HCT116 (cell line): ENCODE results near the gene YWHAQ. TPM values are rescaled to one million over a fixed set of nuclear protein-coding genes. Genes with fewer than 3 reads are reported as not detected.

Experiments used
- ATAC-seq: fragments of 200-7000 bp; cut with Tn5 transposase; 2 replicates; pipeline ENCODE4 v1.9.1; 2020; ENCODE audit warnings: mild to moderate bottlenecking, moderate library complexity
- BruUV-seq: library from RNA; stranded (reverse); fragments of 400-500 nt; replicated peaks from 2 replicates; lab custom pipeline; 2021; lab: Mats Ljungman, UMichigan
- CTCF ChIA-PET: fragments of 300-600 bp; sonication (Branson Sonifier 250); formaldehyde crosslinking; loops from one replicate; lab custom pipeline; 2021; ENCODE audit warnings: antibody characterized with exemption; lab: Charles Lee
- POLR2A ChIA-PET: fragments of 300-600, 350-600 bp; sonication (Branson Sonifier 250); formaldehyde crosslinking; loops from one replicate; lab custom pipeline; 2021; ENCODE audit warnings: antibody characterized with exemption; lab: Charles Lee
- RAD21 ChIA-PET, 2 experiments: fragments of 300-600 bp; sonication (Branson Sonifier 250); formaldehyde crosslinking; loops; one replicate each; lab custom pipeline; 2023; ENCODE audit warnings: low total read pairs in 2 of 2; ENCODE audit not compliant: uncharacterized antibody in 2 of 2, unreplicated experiment in 2 of 2, low non-redundant PET in 1 of 2; lab: Charles Lee
- DNase-seq: peaks from one replicate; pipeline ENCODE4 v3.0.0-alpha.2; 2010; ENCODE audit warnings: low read depth, low spot score
- H2AFZ ChIP-seq: fragments of 200-600 bp; shearing (Covaris generic), sonication (generic); 2 replicates; pipeline ENCODE4 v1.6.1; 2017; ENCODE audit warnings: low read depth, mixed run types, mixed read lengths, antibody characterized with exemption, low read length; ENCODE audit not compliant: poor library complexity, severe bottlenecking
- H3K27ac ChIP-seq: 2 replicates; pipeline ENCODE4 v1.5.1; 2012; ENCODE audit warnings: low read depth, low read length
- H3K27me3 ChIP-seq: fragments of 200-600 bp; sonication (generic); 2 replicates; pipeline ENCODE4 v1.6.1; 2016; ENCODE audit warnings: mixed run types, low read length, mixed read lengths; ENCODE audit not compliant: insufficient read depth
- H3K36me3 ChIP-seq, 2 experiments: fragments of 200-500 bp in 1 of 2; fragments of 200-600 bp in 1 of 2; sonication (Bioruptor generic) in 1 of 2; sonication (generic) in 1 of 2; 2 replicates each; pipeline versions ENCODE4 v1.5.1 to v1.6.1; 2014 to 2016; ENCODE audit warnings: low read length in 2 of 2, inconsistent platforms in 1 of 2, mixed read lengths in 1 of 2, mixed run types in 1 of 2; ENCODE audit not compliant: insufficient read depth in 2 of 2, control insufficient read depth in 1 of 2
- H3K4me1 ChIP-seq, 2 experiments: fragments of 200-600 bp in 1 of 2; sonication (generic) in 1 of 2; 2 replicates each; pipeline versions ENCODE4 v1.5.1 to v1.6.1; 2012 to 2017; ENCODE audit warnings: low read length in 2 of 2, inconsistent platforms in 1 of 2, mild to moderate bottlenecking in 1 of 2, mixed read lengths in 1 of 2, mixed run types in 1 of 2, moderate library complexity in 1 of 2; ENCODE audit not compliant: insufficient read depth in 2 of 2, control insufficient read depth in 1 of 2
- H3K4me2 ChIP-seq: fragments of 200-600 bp; sonication (generic); 2 replicates; pipeline ENCODE4 v1.6.1; 2017; ENCODE audit warnings: mixed run types, low read length, mixed read lengths
- H3K4me3 ChIP-seq, 2 experiments: fragments of 200-600 bp in 1 of 2; sonication (generic) in 1 of 2; replicated peaks in 1 of 2; 2 replicates each; pipeline ENCODE4 v1.5.1; 2011 to 2016; ENCODE audit warnings: low read length in 2 of 2, control low read depth in 1 of 2, low read depth in 1 of 2, mild to moderate bottlenecking in 1 of 2, mixed read lengths in 1 of 2, mixed run types in 1 of 2
- H3K79me2 ChIP-seq: fragments of 200-600 bp; sonication (generic); 2 replicates; pipeline ENCODE4 v1.6.1; 2017; ENCODE audit warnings: mild to moderate bottlenecking, mixed run types, low read length, moderate library complexity, mixed read lengths; ENCODE audit not compliant: insufficient read depth
- H3K9ac ChIP-seq: fragments of 200-600 bp; sonication (generic); 2 replicates; pipeline ENCODE4 v1.6.1; 2016; ENCODE audit warnings: low read length, mixed read lengths
- H3K9me2 ChIP-seq: fragments of 200-600 bp; sonication (generic), shearing (Covaris generic); 2 replicates; pipeline ENCODE4 v1.6.1; 2017; ENCODE audit warnings: mixed run types, mild to moderate bottlenecking, moderate library complexity; ENCODE audit not compliant: insufficient read depth
- H3K9me3 ChIP-seq, 2 experiments: fragments of 200-500 bp in 1 of 2; fragments of 200-600 bp in 1 of 2; sonication (Bioruptor generic) in 1 of 2; sonication (generic) in 1 of 2; 2 replicates each; pipeline ENCODE4 v1.6.1; 2014 to 2017; ENCODE audit warnings: low read length in 2 of 2, mixed read lengths in 2 of 2, inconsistent platforms in 1 of 2, low read depth in 1 of 2, mild to moderate bottlenecking in 1 of 2, mixed run types in 1 of 2, moderate library complexity in 1 of 2; ENCODE audit not compliant: control insufficient read depth in 1 of 2, insufficient read depth in 1 of 2
- H4K20me1 ChIP-seq: fragments of 200-600 bp; sonication (generic), shearing (Covaris generic); 2 replicates; pipeline ENCODE4 v1.6.1; 2017; ENCODE audit warnings: mixed run types, mild to moderate bottlenecking, moderate library complexity; ENCODE audit not compliant: insufficient read depth
- ATF3 ChIP-seq: IDR thresholded peaks from 2 replicates; pipeline ENCODE4 v1.6.1; 2012
- CBX3 ChIP-seq: IDR thresholded peaks from 2 replicates; pipeline ENCODE4 v1.6.1; 2012; ENCODE audit warnings: low read depth
- CEBPB ChIP-seq: IDR thresholded peaks from 2 replicates; pipeline ENCODE4 v1.6.1; 2012; ENCODE audit warnings: low read depth
- EGR1 ChIP-seq: IDR thresholded peaks from 2 replicates; pipeline ENCODE4 v1.6.1; 2012; ENCODE audit warnings: low read depth
- ELF1 ChIP-seq: IDR thresholded peaks from 2 replicates; pipeline ENCODE4 v1.6.1; 2012; ENCODE audit warnings: low read depth, borderline replicate concordance
- EZH2 ChIP-seq: fragments of 200-600 bp; sonication (generic); IDR thresholded peaks from 2 replicates; pipeline ENCODE4 v1.6.1; 2017; ENCODE audit warnings: antibody characterized with exemption, mixed run types
- EZH2phosphoT487 ChIP-seq: fragments of 200-600 bp; IDR thresholded peaks from 2 replicates; pipeline ENCODE4 v1.6.1; 2018; ENCODE audit warnings: antibody characterized with exemption, borderline replicate concordance
- FOSL1 ChIP-seq: IDR thresholded peaks from 2 replicates; pipeline ENCODE4 v1.6.1; 2012; ENCODE audit warnings: low read depth
- MAX ChIP-seq: IDR thresholded peaks from 2 replicates; pipeline ENCODE4 v1.6.1; 2012
- POLR2A ChIP-seq: IDR thresholded peaks from 2 replicates; pipeline ENCODE4 v1.7.0; 2011; ENCODE audit warnings: borderline replicate concordance; ENCODE audit not compliant: insufficient read depth, insufficient read length; ENCODE audit errors: extremely low read depth
- RAD21 ChIP-seq: IDR thresholded peaks from 2 replicates; pipeline ENCODE4 v1.6.1; 2012; ENCODE audit warnings: low read depth, mild to moderate bottlenecking
- SIN3A ChIP-seq: IDR thresholded peaks from 2 replicates; pipeline ENCODE4 v1.6.1; 2012; ENCODE audit warnings: low read depth
- TCF7L2 ChIP-seq: IDR thresholded peaks from 2 replicates; pipeline ENCODE4 v1.7.0; 2011; ENCODE audit warnings: borderline replicate concordance, inconsistent platforms; ENCODE audit not compliant: insufficient read depth, insufficient read length; ENCODE audit errors: extremely low read depth
- YY1 ChIP-seq: IDR thresholded peaks from 2 replicates; pipeline ENCODE4 v1.6.1; 2011; ENCODE audit warnings: low read length, low read depth, moderate library complexity, mild to moderate bottlenecking; ENCODE audit not compliant: insufficient replicate concordance; ENCODE audit errors: extremely low read depth
- ZBTB33 ChIP-seq: IDR thresholded peaks from 2 replicates; pipeline ENCODE4 v1.6.1; 2011; ENCODE audit warnings: mild to moderate bottlenecking, low read length, moderate library complexity; ENCODE audit not compliant: insufficient replicate concordance; ENCODE audit errors: extremely low read depth
- intact Hi-C: fragments of 100-400 bp; cut with micrococcal nuclease; formaldehyde crosslinking; loops from 2 replicates; pipeline ENCODE4 v1.10.0; 2022
- total RNA-seq: library from RNA; stranded (reverse); gene quantifications from one replicate; pipeline ENCODE4 v1.2.1, GENCODE V29; 2021; ENCODE audit not compliant: unreplicated experiment

The YWHAQ gene
- total RNA-seq, 1 experiment from 2014 or later, result 365 TPM

GRCh38 chr2:9646196-9647030 is 15.6 kb upstream of the YWHAQ start:
- ChIA-PET RAD21 (no interaction called here), CTCF (no interaction called here), POLR2A (no interaction called here)
- Histone ChIP-seq H3K4me2 (no peak overlapping the region), H3K27me3 (no peaks in the 10 kb centered on the region; the same call in 1 of the 2 replicates), H3K9ac (no peak overlapping the region), H3K36me3 (no peaks in the 10 kb centered on the region), H3K79me2 (no peaks in the 10 kb centered on the region), H3K4me3 (no peak overlapping the region), H2AFZ (no peak overlapping the region), H3K27ac (no peak overlapping the region), H3K9me2 (no peaks in the 10 kb centered on the region), H3K9me3 (no peaks in the 10 kb centered on the region), H3K4me1 (peaks cover 0 to 7% of the 10 kb centered on the region in 2 experiments; a peak in 1 of 4 replicates), H4K20me1 (no peaks in the 10 kb centered on the region)
- ATAC-seq, result no peak
- intact Hi-C loops, result no loop called here
- TF ChIP-seq FOSL1, result no peak
- no peak for TF ChIP-seq SIN3A
- TF ChIP-seq TCF7L2, result no peak
- TF ChIP-seq YY1, result no peak
- no peak for TF ChIP-seq ATF3
- TF ChIP-seq CEBPB, result no peak
- TF ChIP-seq MAX, result no peak
- TF ChIP-seq ZBTB33, result no peak
- no peak for TF ChIP-seq EZH2
- no peak for TF ChIP-seq RAD21
- no peak for TF ChIP-seq EGR1
- TF ChIP-seq POLR2A, result no peak
- TF ChIP-seq ELF1, result no peak
- TF ChIP-seq CBX3, result no peak
- no peak for TF ChIP-seq EZH2phosphoT487
- no TSS peak for BruUV-seq
- DNase-seq, result no peak
